ENCODE data around the gene ERC2.

DNA sequence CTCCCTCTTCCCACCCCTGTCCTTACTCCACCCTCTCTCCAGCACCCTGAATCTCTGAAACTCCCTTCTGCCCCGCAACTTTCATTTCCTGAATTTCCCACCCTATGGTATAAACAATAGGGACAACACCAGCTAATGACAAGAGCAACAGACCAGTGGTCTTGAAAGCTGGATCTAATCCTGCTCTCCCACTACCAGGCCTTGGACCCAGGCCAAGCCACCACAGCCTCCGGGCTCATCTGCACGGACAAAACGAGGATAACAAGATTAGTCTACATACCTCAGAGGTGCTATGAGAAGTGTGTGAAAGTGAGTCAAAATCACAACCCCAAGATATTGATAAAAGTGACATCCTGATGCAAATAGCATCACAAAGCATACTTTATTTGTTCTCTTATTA lies 128.6 kb downstream of the ERC2 start:
- TF ChIP-seq, protein P1, sequence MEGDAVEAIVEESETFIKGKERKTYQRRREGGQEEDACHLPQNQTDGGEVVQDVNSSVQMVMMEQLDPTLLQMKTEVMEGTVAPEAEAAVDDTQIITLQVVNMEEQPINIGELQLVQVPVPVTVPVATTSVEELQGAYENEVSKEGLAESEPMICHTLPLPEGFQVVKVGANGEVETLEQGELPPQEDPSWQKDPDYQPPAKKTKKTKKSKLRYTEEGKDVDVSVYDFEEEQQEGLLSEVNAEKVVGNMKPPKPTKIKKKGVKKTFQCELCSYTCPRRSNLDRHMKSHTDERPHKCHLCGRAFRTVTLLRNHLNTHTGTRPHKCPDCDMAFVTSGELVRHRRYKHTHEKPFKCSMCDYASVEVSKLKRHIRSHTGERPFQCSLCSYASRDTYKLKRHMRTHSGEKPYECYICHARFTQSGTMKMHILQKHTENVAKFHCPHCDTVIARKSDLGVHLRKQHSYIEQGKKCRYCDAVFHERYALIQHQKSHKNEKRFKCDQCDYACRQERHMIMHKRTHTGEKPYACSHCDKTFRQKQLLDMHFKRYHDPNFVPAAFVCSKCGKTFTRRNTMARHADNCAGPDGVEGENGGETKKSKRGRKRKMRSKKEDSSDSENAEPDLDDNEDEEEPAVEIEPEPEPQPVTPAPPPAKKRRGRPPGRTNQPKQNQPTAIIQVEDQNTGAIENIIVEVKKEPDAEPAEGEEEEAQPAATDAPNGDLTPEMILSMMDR (IDR thresholded peaks at IDR 0.05; ENCODE audit: insufficient read depth, low read length, poor library complexity, severe bottlenecking) = no peak
- no peak for TF ChIP-seq EZH2phosphoT487 (conservative IDR thresholded peaks at IDR 0.05; ENCODE audit: low read length)

Measured in SU-DHL-6 (cell line).